ENCODE results near the gene MRPS18C. TPM values are rescaled to one million over a fixed set of nuclear protein-coding genes. Genes with fewer than 3 reads are reported as not detected.

MRPS18C gene
- total and polyA plus RNA-seq, 2 donors (not counting 1 experiment from before 2014, with no cell fraction given): 22.0 to 33.4 TPM

DNA sequence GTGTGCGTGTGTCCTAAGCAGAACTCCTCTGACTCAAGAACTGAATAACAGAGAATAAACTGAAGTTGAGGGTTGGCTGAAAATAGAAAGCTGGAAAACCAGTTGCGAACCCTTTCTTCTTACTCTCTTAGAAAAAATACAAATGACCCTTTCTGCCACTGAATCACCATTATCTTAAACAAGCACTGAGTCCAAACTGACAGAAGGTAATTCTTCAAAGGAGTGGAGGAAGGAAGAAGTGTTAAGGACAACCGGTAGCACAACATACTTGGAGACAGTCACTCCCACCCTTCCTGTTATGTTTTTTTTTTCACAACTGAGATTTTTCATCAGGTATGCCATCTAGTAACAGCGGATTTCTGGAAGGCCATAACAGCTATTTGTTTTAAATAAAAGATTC, 38.3 kb upstream of the MRPS18C start:
- Histone ChIP-seq H3K79me2 (ENCODE audit: control insufficient read depth, insufficient read depth, low read length) (no peaks in the 10 kb centered on the region), H3K36me3 (ENCODE audit: control insufficient read depth, insufficient read depth, low read length) (no peaks in the 10 kb centered on the region), H3K4me1 (ENCODE audit: control insufficient read depth, extremely low read depth, insufficient read depth, low read length) (no peaks in the 10 kb centered on the region), H3K9ac (ENCODE audit: insufficient read depth, low read length) (no peak overlapping the region), H3K27ac (ENCODE audit: insufficient read depth, low read length) (no peak overlapping the region), H3K4me2 (ENCODE audit: extremely low read depth, insufficient read depth, low read length) (no peak overlapping the region), H3K9me3 (ENCODE audit: control insufficient read depth, insufficient read depth, low read depth, low read length) (no peaks in the 10 kb centered on the region), H3K4me3 (replicated peaks in 1 of 4; ENCODE audit: control extremely low read depth in 1 of 4, insufficient read depth in 1 of 4, low read depth in 3 of 4, low read length in 4 of 4) (no peak overlapping the region), H2AFZ (ENCODE audit: low read length) (no peak overlapping the region), H4K20me1 (ENCODE audit: control insufficient read depth, extremely low read depth, insufficient read depth, low read length) (no peaks in the 10 kb centered on the region), H3K27me3 (ENCODE audit: control insufficient read depth, insufficient read depth, low read length) (no peaks in the 10 kb centered on the region)
- TF ChIP-seq EZH2 (IDR thresholded peaks at IDR 0.05; ENCODE audit: low read length, missing control alignments): no peak
- TF ChIP-seq, protein P1, sequence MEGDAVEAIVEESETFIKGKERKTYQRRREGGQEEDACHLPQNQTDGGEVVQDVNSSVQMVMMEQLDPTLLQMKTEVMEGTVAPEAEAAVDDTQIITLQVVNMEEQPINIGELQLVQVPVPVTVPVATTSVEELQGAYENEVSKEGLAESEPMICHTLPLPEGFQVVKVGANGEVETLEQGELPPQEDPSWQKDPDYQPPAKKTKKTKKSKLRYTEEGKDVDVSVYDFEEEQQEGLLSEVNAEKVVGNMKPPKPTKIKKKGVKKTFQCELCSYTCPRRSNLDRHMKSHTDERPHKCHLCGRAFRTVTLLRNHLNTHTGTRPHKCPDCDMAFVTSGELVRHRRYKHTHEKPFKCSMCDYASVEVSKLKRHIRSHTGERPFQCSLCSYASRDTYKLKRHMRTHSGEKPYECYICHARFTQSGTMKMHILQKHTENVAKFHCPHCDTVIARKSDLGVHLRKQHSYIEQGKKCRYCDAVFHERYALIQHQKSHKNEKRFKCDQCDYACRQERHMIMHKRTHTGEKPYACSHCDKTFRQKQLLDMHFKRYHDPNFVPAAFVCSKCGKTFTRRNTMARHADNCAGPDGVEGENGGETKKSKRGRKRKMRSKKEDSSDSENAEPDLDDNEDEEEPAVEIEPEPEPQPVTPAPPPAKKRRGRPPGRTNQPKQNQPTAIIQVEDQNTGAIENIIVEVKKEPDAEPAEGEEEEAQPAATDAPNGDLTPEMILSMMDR (conservative IDR thresholded peaks at IDR 0.05 in 1 of 2, IDR thresholded peaks at IDR 0.05 in 1 of 2; ENCODE audit: low read depth in 1 of 2, low read length in 2 of 2): no peak
- no peak for DNase-seq (ENCODE audit: low read depth in 2 of 2)

DNA sequence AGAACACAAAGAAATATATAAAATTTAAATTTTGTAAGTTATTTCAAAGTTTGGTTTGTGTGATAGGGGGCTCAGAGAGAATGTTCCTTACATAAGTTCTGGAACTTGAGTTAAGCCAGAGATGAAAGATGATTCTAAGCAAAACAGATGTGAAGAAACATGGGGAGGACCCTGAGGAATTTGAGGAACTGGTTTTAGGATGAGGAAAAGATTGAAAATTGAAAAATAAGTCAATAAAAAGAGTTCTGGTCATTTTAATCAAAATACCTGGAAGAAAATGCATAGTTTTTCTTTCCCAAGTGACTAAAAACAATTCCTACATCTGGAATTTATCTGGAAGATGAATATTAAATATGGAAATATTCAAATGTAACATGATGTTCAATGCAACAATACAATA, 37.6 kb upstream of the MRPS18C start:
- H3K4me2 ChIP-seq (ENCODE audit: extremely low read depth, insufficient read depth, low read length): no peak overlapping the region
- no peak overlapping the region for H2AFZ ChIP-seq (ENCODE audit: low read length)

DNA sequence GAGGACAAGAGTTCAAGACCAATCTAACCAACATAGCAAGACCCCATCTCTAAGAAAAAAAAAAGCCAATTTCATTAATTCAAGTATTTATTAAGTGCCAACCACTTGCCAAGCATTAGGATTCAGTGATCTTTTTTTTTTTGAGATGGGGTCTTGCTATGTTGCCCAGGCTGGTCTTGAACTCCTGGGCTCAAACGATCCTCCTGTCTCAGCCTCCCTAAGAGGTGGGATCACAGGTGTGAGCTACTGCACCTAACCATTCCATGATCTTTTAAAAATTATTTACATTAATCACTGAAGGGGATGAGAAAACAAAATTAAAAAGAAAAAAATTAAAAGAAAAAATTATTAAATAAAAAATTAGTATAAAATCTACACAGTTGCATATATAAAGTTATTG, 24.7 kb upstream of the MRPS18C start:
- Histone ChIP-seq H3K27me3 (ENCODE audit: control insufficient read depth, insufficient read depth, low read length) (no peaks in the 10 kb centered on the region), H3K4me2 (ENCODE audit: extremely low read depth, insufficient read depth, low read length) (no peak overlapping the region), H3K36me3 (ENCODE audit: control insufficient read depth, insufficient read depth, low read length) (no peaks in the 10 kb centered on the region), H3K9me3 (ENCODE audit: control insufficient read depth, insufficient read depth, low read depth, low read length) (no peaks in the 10 kb centered on the region), H3K4me1 (ENCODE audit: control insufficient read depth, extremely low read depth, insufficient read depth, low read length) (no peaks in the 10 kb centered on the region), H3K4me3 (replicated peaks in 1 of 4; ENCODE audit: control extremely low read depth in 1 of 4, insufficient read depth in 1 of 4, low read depth in 3 of 4, low read length in 4 of 4) (no peak overlapping the region), H4K20me1 (ENCODE audit: control insufficient read depth, extremely low read depth, insufficient read depth, low read length) (no peaks in the 10 kb centered on the region), H3K9ac (ENCODE audit: insufficient read depth, low read length) (no peak overlapping the region), H3K79me2 (ENCODE audit: control insufficient read depth, insufficient read depth, low read length) (no peaks in the 10 kb centered on the region), H3K27ac (ENCODE audit: insufficient read depth, low read length) (no peak overlapping the region), H2AFZ (ENCODE audit: low read length) (no peak overlapping the region)
- no peak for DNase-seq (ENCODE audit: low read depth in 2 of 2)
- no peak for TF ChIP-seq EZH2 (IDR thresholded peaks at IDR 0.05; ENCODE audit: low read length, missing control alignments)
- TF ChIP-seq, protein P1 (conservative IDR thresholded peaks at IDR 0.05 in 1 of 2, IDR thresholded peaks at IDR 0.05 in 1 of 2; ENCODE audit: low read depth in 1 of 2, low read length in 2 of 2): no peak

More for the DNA sequence above, 37.6 kb upstream of the MRPS18C start:
- H3K27ac ChIP-seq (ENCODE audit: insufficient read depth, low read length): no peak overlapping the region
- H4K20me1 ChIP-seq (ENCODE audit: control insufficient read depth, extremely low read depth, insufficient read depth, low read length): no peaks in the 10 kb centered on the region
- H3K4me3 ChIP-seq (replicated peaks in 1 of 4; ENCODE audit: control extremely low read depth in 1 of 4, insufficient read depth in 1 of 4, low read depth in 3 of 4, low read length in 4 of 4): no peak overlapping the region
- H3K79me2 ChIP-seq (ENCODE audit: control insufficient read depth, insufficient read depth, low read length): no peaks in the 10 kb centered on the region
- H3K27me3 ChIP-seq (ENCODE audit: control insufficient read depth, insufficient read depth, low read length): no peaks in the 10 kb centered on the region
- no peak overlapping the region for H3K9ac ChIP-seq (ENCODE audit: insufficient read depth, low read length)
- H3K9me3 ChIP-seq (ENCODE audit: control insufficient read depth, insufficient read depth, low read depth, low read length): no peaks in the 10 kb centered on the region
- H3K36me3 ChIP-seq (ENCODE audit: control insufficient read depth, insufficient read depth, low read length): no peaks in the 10 kb centered on the region
- DNase-seq (ENCODE audit: low read depth in 2 of 2): no peak
- TF ChIP-seq EZH2 (IDR thresholded peaks at IDR 0.05; ENCODE audit: low read length, missing control alignments): no peak
- TF ChIP-seq, protein P1 (conservative IDR thresholded peaks at IDR 0.05 in 1 of 2, IDR thresholded peaks at IDR 0.05 in 1 of 2; ENCODE audit: low read depth in 1 of 2, low read length in 2 of 2): no peak
- no peaks in the 10 kb centered on the region for H3K4me1 ChIP-seq (ENCODE audit: control insufficient read depth, extremely low read depth, insufficient read depth, low read length)

All from fibroblast of lung (primary cell).